GM12878 (cell line): ENCODE measurements around the gene CLUH.

ENCODE experiments used
- EZH2 ChIP-seq: IDR thresholded peaks from 2 replicates; pipeline ENCODE4 v1.6.1; 2012; ENCODE audit warnings: low read depth, mild to moderate bottlenecking, control low read depth, inconsistent platforms, low read length, borderline replicate concordance; ENCODE audit not compliant: control insufficient read depth
- POLR2A ChIP-seq: IDR thresholded peaks from 2 replicates; pipeline ENCODE4 v1.6.1; 2011; ENCODE audit warnings: low read depth, mild to moderate bottlenecking, low read length
- SRF ChIP-seq, 2 experiments: IDR thresholded peaks; 2 replicates each; pipeline ENCODE4 v1.6.1; 2011; ENCODE audit warnings: low read depth in 2 of 2, low read length in 2 of 2, mild to moderate bottlenecking in 1 of 2, moderate library complexity in 1 of 2
- ZBED1 ChIP-seq: IDR thresholded peaks from 2 replicates; pipeline ENCODE4 v1.6.1; 2016; ENCODE audit warnings: borderline replicate concordance
- ZNF24 ChIP-seq: fragments of 450-650 bp; IDR thresholded peaks from 2 replicates; pipeline ENCODE4 v1.6.1; 2017; ENCODE audit warnings: antibody characterized with exemption, mild to moderate bottlenecking
- ZZZ3 ChIP-seq: IDR thresholded peaks from 2 replicates; pipeline ENCODE4 v1.6.1; 2011; ENCODE audit warnings: low read depth; ENCODE audit not compliant: control insufficient read depth, insufficient read length

GRCh38 chr17:2693561-2694380 lies 17.8 kb downstream of the CLUH start:
- no peak for TF ChIP-seq SRF (IDR thresholded peaks at IDR 0.05; ENCODE audit: low read depth in 2 of 2, low read length in 2 of 2)
- TF ChIP-seq ZBED1: no peak
- TF ChIP-seq POLR2A: no peak; the same call in 1 of the 2 replicates
- TF ChIP-seq EZH2: no peak
- TF ChIP-seq ZZZ3: no peak
- TF ChIP-seq ZNF24: no peak
